Tibial artery (tissue), 4 donors: Measurements from ENCODE around the gene RAET1L.

ENCODE experiments used
- DNase-seq, 2 donors: peaks; one replicate each; pipeline ENCODE4 v3.0.0-alpha.2; 2019
- H3K27ac ChIP-seq, 2 donors: fragments of 200-600 bp; sonication (generic) in 1 of 2; 1 replicate in 1 of 2; 2 replicates in 1 of 2; pipeline ENCODE4 v1.5.1; 2018 to 2019; ENCODE audit warnings: mild to moderate bottlenecking in 1 of 2
- H3K27me3 ChIP-seq, 2 donors: fragments of 200-600 bp; sonication (generic) in 1 of 2; one replicate each; pipeline versions ENCODE4 v1.5.1 to v1.6.0; 2016 to 2019
- H3K36me3 ChIP-seq, 3 donors: fragments of 200-600 bp; sonication (generic) in 2 of 3; one replicate each; pipeline ENCODE4 v1.5.1; 2016 to 2019; ENCODE audit warnings: mild to moderate bottlenecking in 2 of 3
- H3K4me1 ChIP-seq, 4 donors: fragments of 200-600 bp; sonication (generic) in 2 of 4; 1 replicate in 3 of 4; 2 replicates in 1 of 4; pipeline ENCODE4 v1.5.1; 2016 to 2019
- H3K4me3 ChIP-seq, 2 donors: fragments of 200-600 bp; sonication (generic) in 1 of 2; 1 replicate in 1 of 2; 2 replicates in 1 of 2; pipeline ENCODE4 v1.5.1; 2018 to 2019; ENCODE audit warnings: mild to moderate bottlenecking in 2 of 2
- H3K9me3 ChIP-seq, 3 donors: fragments of 200-600 bp; sonication (generic) in 1 of 3; one replicate each; pipeline ENCODE4 v1.5.1; 2016 to 2019
- CTCF ChIP-seq, 2 experiments: fragments of 200-600 bp in 1 of 2; fragments of 450-650 bp in 1 of 2; IDR thresholded peaks; one replicate each; pipeline ENCODE4 v1.5.1; 2017 to 2019; ENCODE audit warnings: antibody characterized with exemption in 2 of 2, mild to moderate bottlenecking in 1 of 2, moderate library complexity in 1 of 2
- intact Hi-C: fragments of 100-400 bp; cut with DNase I; formaldehyde crosslinking; loops from one replicate; pipeline ENCODE4 v1.15.0; 2023; ENCODE audit warnings: low total_unique reads

The RAET1L gene

GRCh38 chr6:150043501-150044412 is 18.4 kb upstream of the RAET1L start:
- peaks cover 4 to 39% of the 10 kb centered on the region in 2 donors for H3K27me3 ChIP-seq

GRCh38 chr6:150043096-150043495 is 17.8 kb upstream of the RAET1L start:
- H3K27me3 ChIP-seq = peaks cover 4 to 43% of the 10 kb centered on the region in 2 donors
- H3K36me3 ChIP-seq = no peaks in the 10 kb centered on the region
- no peaks in the 10 kb centered on the region for H3K9me3 ChIP-seq
- TF ChIP-seq CTCF (IDR thresholded peaks at IDR 0.05) = no peak
- intact Hi-C loops = no loop called here
- H3K27ac ChIP-seq = no peak overlapping the region
- peaks cover 0 to 5% (median 4%) of the 10 kb centered on the region in 4 donors for H3K4me1 ChIP-seq
- H3K4me3 ChIP-seq = no peak overlapping the region
- no peak for DNase-seq

More at GRCh38 chr6:150043501-150044412, 18.4 kb upstream of the RAET1L start:
- TF ChIP-seq CTCF (IDR thresholded peaks at IDR 0.05) = no peak
- H3K4me3 ChIP-seq = no peak overlapping the region
- no peak overlapping the region for H3K27ac ChIP-seq
- H3K4me1 ChIP-seq = no peaks in the 10 kb centered on the region
- H3K9me3 ChIP-seq = no peaks in the 10 kb centered on the region
- no peak for DNase-seq
- no peaks in the 10 kb centered on the region for H3K36me3 ChIP-seq
- intact Hi-C loops = no loop called here

GRCh38 chr6:150038202-150039062 is 13.1 kb upstream of the RAET1L start:
- Histone ChIP-seq H3K27ac (no peak overlapping the region), H3K4me3 (peak overlapping the region; percentile 3 to 22), H3K4me1 (peaks cover 0 to 16% (median 14%) of the 10 kb centered on the region in 4 donors), H3K9me3 (no peaks in the 10 kb centered on the region), H3K36me3 (no peaks in the 10 kb centered on the region), H3K27me3 (peaks cover 9 to 61% of the 10 kb centered on the region in 2 donors)
- intact Hi-C loops = no loop called here
- no peak for TF ChIP-seq CTCF (IDR thresholded peaks at IDR 0.05)
- DNase-seq = no peak

- H3K9me3 ChIP-seq = no peaks in the 10 kb centered on the region
- H3K4me1 ChIP-seq = peaks cover 0 to 16% (median 14%) of the 10 kb centered on the region in 4 donors
- no peak for DNase-seq
- peak overlapping the region; percentile 3 to 22 for H3K4me3 ChIP-seq
- TF ChIP-seq CTCF (IDR thresholded peaks at IDR 0.05) = no peak
- no peaks in the 10 kb centered on the region for H3K36me3 ChIP-seq
- intact Hi-C loops = no loop called here
- peaks cover 9 to 60% of the 10 kb centered on the region in 2 donors for H3K27me3 ChIP-seq
- no peak overlapping the region for H3K27ac ChIP-seq
Observed at GRCh38 chr6:150037526-150038201, 12.3 kb upstream of the RAET1L start.

- no peaks in the 10 kb centered on the region for H3K9me3 ChIP-seq
Observed at GRCh38 chr6:150036081-150036480, 10.7 kb upstream of the RAET1L start.

More at GRCh38 chr6:150036081-150036480, 10.7 kb upstream of the RAET1L start:
- no peak for DNase-seq
- Histone ChIP-seq H3K4me1 (peaks cover 0 to 16% (median 14%) of the 10 kb centered on the region in 4 donors), H3K4me3 (no peak overlapping the region), H3K36me3 (no peaks in the 10 kb centered on the region), H3K27ac (no peak overlapping the region), H3K27me3 (peaks cover 9 to 52% of the 10 kb centered on the region in 2 donors)
- no peak for TF ChIP-seq CTCF (IDR thresholded peaks at IDR 0.05)
- intact Hi-C loops = no loop called here
